A549 (cell line): ENCODE results near the gene SUN2.

Experiments used
- EP300 ChIP-seq, 2 experiments: fragments of >200 bp; sonication (Bioruptor Twin); formaldehyde crosslinking; IDR thresholded peaks; 2 replicates in 1 of 2; 3 replicates in 1 of 2; pipeline ENCODE4 v1.6.1; 2016 to 2017
- MAFK ChIP-seq: fragments of 450-650 bp; IDR thresholded peaks from 2 replicates; pipeline ENCODE4 v1.6.1; 2014; ENCODE audit not compliant: partially characterized antibody
- POLR2A ChIP-seq: IDR thresholded peaks from 2 replicates; pipeline ENCODE4 v1.6.1; 2012; ENCODE audit warnings: mild to moderate bottlenecking, low read length
- TF ChIP-seq, protein P1 (sequence below): fragments of >200 bp; sonication (Bioruptor Twin); formaldehyde crosslinking; IDR thresholded peaks from 3 replicates; pipeline ENCODE4 v1.5.1; 2016
- TF ChIP-seq, protein P2 (sequence below): fragments of 200-600 bp; sonication (generic); IDR thresholded peaks from 2 replicates; pipeline ENCODE4 v1.6.1; 2016; ENCODE audit warnings: antibody characterized with exemption, mild to moderate bottlenecking, moderate library complexity
- TF ChIP-seq, protein P3 (sequence below): IDR thresholded peaks from 2 replicates; pipeline ENCODE4 v1.6.1; 2012; ENCODE audit warnings: low read depth, borderline replicate concordance

DNA sequence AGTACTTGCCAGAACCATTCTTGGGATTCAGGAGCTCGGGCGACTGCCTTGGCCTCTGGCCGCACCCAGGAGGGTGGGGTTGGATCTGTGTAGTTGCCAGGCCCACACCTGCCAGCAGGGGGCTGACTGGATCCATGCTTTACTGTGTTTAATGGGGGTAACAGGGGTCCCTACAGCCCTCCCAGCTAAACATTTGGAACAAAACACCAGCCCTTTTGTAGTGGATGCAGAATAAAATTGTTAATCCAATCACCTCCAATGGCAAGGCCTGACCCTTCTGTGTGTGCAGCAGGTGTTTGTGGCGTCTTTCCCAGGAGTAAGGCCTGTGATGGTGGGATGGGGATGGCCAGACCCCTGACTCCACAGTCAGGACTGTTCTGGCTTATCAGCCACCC is 22.5 kb downstream of the SUN2 start:
- TF ChIP-seq POLR2A (no peak), MAFK (no peak), EP300 (IDR thresholded peaks at IDR 0.05) (no peak)
- TF ChIP-seq, protein P1, sequence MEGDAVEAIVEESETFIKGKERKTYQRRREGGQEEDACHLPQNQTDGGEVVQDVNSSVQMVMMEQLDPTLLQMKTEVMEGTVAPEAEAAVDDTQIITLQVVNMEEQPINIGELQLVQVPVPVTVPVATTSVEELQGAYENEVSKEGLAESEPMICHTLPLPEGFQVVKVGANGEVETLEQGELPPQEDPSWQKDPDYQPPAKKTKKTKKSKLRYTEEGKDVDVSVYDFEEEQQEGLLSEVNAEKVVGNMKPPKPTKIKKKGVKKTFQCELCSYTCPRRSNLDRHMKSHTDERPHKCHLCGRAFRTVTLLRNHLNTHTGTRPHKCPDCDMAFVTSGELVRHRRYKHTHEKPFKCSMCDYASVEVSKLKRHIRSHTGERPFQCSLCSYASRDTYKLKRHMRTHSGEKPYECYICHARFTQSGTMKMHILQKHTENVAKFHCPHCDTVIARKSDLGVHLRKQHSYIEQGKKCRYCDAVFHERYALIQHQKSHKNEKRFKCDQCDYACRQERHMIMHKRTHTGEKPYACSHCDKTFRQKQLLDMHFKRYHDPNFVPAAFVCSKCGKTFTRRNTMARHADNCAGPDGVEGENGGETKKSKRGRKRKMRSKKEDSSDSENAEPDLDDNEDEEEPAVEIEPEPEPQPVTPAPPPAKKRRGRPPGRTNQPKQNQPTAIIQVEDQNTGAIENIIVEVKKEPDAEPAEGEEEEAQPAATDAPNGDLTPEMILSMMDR = peak; percentile 56
- TF ChIP-seq, protein P2, sequence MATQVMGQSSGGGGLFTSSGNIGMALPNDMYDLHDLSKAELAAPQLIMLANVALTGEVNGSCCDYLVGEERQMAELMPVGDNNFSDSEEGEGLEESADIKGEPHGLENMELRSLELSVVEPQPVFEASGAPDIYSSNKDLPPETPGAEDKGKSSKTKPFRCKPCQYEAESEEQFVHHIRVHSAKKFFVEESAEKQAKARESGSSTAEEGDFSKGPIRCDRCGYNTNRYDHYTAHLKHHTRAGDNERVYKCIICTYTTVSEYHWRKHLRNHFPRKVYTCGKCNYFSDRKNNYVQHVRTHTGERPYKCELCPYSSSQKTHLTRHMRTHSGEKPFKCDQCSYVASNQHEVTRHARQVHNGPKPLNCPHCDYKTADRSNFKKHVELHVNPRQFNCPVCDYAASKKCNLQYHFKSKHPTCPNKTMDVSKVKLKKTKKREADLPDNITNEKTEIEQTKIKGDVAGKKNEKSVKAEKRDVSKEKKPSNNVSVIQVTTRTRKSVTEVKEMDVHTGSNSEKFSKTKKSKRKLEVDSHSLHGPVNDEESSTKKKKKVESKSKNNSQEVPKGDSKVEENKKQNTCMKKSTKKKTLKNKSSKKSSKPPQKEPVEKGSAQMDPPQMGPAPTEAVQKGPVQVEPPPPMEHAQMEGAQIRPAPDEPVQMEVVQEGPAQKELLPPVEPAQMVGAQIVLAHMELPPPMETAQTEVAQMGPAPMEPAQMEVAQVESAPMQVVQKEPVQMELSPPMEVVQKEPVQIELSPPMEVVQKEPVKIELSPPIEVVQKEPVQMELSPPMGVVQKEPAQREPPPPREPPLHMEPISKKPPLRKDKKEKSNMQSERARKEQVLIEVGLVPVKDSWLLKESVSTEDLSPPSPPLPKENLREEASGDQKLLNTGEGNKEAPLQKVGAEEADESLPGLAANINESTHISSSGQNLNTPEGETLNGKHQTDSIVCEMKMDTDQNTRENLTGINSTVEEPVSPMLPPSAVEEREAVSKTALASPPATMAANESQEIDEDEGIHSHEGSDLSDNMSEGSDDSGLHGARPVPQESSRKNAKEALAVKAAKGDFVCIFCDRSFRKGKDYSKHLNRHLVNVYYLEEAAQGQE = no peak
- TF ChIP-seq, protein P3, sequence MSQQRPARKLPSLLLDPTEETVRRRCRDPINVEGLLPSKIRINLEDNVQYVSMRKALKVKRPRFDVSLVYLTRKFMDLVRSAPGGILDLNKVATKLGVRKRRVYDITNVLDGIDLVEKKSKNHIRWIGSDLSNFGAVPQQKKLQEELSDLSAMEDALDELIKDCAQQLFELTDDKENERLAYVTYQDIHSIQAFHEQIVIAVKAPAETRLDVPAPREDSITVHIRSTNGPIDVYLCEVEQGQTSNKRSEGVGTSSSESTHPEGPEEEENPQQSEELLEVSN = no peak
